AG04449 (cell line): ENCODE data around the gene SPTBN5.

Experiments
- CTCF ChIA-PET: fragments of 350-600 bp; formaldehyde crosslinking; extraction: SDS; loops from one replicate; lab custom pipeline; 2021; ENCODE audit warnings: antibody characterized with exemption; lab: Yijun Ruan, JAX
- POLR2A ChIA-PET: fragments of 400-600, 350-600 bp; formaldehyde crosslinking; extraction: SDS; loops from one replicate; lab custom pipeline; 2020; ENCODE audit warnings: antibody characterized with exemption, inconsistent platforms; lab: Yijun Ruan, JAX
- DNase-seq: peaks from one replicate; pipeline ENCODE4 v3.0.0-alpha.2; 2010; ENCODE audit warnings: low read depth, low spot score
- H3K4me3 ChIP-seq: 2 replicates; pipeline ENCODE4 v1.5.1; 2011; ENCODE audit warnings: low read depth, mild to moderate bottlenecking, control low read depth, low read length
- TF ChIP-seq, protein P1 (sequence below): IDR thresholded peaks from one replicate; pipeline ENCODE4 v1.5.1; 2011; ENCODE audit warnings: mild to moderate bottlenecking, moderate library complexity, low read length, control low read depth, inconsistent platforms; ENCODE audit not compliant: insufficient read depth; ENCODE audit errors: missing control alignments

Gene SPTBN5

DNA sequence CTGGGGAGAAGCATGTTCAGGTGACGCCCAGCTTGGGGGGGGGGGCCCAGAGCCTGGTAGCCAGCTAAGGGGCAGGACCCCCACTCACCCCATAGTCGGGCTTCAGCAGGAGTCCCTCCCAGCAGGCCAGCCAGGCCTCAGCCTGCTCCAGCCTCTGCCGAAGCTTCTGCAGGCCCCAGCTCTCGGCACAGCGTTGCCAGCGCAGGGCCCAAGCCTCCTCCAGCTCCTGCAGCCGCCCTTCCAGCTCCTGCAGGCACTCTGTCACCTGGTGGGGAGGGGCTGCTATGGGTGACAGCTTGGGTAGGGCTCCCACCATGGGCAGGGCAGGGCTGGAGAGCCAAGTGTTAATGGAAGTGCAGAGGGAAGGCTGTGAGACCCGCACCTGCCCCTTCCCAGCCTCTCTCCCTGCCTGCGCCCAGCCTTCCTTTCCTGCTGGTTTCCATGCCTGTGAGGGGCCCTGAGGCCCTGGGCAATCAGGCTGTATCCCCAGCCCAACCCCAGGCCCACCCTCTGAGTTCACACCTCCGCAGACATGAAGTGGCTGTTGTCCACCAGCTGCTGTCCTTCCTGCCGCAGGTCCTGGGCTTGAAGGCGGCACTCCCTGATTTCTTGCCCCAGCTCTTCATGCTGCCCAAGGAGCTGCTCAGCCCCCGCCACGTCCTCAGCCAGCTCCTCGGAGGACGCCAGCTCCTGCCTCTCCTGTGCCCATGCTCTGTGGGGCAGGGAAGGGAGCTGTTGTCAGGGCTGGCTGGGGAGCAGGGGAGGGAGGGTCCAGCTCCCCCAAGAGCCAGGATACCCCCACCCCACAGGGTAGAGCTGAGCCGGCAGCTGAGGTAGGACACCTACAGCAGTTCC is 40.9 kb downstream of the SPTBN5 start:
- ChIA-PET POLR2A (no interaction called here), CTCF (interaction anchor here (1.2 kb wide), 1 partner anchor 52 kb away, joined by 3 read pairs; no protein-coding TSS in a partner anchor)

DNA sequence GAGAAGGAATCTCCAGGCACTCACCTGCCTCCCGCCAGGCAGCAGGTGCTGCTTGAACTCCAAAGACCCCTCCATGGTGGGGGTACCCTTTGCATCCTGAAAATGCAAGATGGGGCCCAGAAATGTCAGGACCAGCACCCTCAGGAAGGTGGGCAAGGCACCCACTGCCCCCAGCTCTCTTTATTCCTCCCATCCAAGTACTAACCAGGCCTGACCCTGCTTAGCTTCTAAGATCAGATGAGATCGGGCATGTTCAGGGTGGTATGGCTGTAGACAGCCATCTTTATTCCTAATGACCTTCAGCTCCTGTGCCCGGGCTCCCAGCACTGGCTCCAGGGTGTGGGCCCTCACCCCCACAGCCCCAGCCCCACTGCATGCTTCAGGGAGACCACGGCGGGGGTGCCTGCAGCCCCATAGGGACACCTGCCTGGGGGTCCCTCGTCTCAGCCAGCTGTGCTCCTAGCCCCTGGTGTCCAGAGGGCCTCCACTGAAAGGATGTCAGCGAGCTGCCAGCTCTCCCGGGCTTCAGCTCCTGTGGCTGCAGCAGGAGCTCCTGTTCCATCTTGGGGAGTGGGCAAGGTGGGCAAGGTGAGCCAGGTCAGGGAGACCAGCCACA is 42.0 kb downstream of the SPTBN5 start:
- CTCF ChIA-PET, result interaction anchor here (1.2 kb wide), 1 partner anchor 53 kb away, joined by 3 read pairs; no protein-coding TSS in a partner anchor
- POLR2A ChIA-PET, result no interaction called here
- TF ChIP-seq, protein P1, sequence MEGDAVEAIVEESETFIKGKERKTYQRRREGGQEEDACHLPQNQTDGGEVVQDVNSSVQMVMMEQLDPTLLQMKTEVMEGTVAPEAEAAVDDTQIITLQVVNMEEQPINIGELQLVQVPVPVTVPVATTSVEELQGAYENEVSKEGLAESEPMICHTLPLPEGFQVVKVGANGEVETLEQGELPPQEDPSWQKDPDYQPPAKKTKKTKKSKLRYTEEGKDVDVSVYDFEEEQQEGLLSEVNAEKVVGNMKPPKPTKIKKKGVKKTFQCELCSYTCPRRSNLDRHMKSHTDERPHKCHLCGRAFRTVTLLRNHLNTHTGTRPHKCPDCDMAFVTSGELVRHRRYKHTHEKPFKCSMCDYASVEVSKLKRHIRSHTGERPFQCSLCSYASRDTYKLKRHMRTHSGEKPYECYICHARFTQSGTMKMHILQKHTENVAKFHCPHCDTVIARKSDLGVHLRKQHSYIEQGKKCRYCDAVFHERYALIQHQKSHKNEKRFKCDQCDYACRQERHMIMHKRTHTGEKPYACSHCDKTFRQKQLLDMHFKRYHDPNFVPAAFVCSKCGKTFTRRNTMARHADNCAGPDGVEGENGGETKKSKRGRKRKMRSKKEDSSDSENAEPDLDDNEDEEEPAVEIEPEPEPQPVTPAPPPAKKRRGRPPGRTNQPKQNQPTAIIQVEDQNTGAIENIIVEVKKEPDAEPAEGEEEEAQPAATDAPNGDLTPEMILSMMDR, result no peak

More for the DNA sequence above, 40.9 kb downstream of the SPTBN5 start:
- H3K4me3 ChIP-seq, result no peak overlapping the region
- DNase-seq, result no peak
- TF ChIP-seq, protein P1, result no peak

DNA sequence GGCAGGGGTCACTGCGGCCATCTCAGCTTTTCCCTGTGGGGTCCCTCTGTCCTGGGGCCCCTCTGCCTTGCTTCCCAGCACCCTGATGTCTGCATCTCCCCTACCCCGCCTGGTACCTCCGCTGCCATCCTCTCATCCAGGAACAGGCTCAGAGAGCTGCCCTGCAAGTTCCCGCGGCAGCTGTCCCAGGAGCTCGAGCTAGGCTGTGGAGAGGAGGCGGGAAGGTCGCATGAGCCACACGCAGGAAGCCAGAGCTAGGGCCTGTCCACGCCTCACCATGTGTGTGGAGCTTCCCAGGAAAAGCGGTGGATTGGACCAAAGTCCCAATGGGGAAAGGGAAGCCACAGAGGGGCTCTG is 42.7 kb downstream of the SPTBN5 start:
- DNase-seq, result no peak
- CTCF ChIA-PET, result interaction anchor here (1.0 kb wide), 1 partner anchor 205 kb away, joined by 3 read pairs; no protein-coding TSS in a partner anchor
- TF ChIP-seq, protein P1, result no peak

More for the DNA sequence above, 42.0 kb downstream of the SPTBN5 start:
- no peak overlapping the region for H3K4me3 ChIP-seq
- no peak for DNase-seq

DNA sequence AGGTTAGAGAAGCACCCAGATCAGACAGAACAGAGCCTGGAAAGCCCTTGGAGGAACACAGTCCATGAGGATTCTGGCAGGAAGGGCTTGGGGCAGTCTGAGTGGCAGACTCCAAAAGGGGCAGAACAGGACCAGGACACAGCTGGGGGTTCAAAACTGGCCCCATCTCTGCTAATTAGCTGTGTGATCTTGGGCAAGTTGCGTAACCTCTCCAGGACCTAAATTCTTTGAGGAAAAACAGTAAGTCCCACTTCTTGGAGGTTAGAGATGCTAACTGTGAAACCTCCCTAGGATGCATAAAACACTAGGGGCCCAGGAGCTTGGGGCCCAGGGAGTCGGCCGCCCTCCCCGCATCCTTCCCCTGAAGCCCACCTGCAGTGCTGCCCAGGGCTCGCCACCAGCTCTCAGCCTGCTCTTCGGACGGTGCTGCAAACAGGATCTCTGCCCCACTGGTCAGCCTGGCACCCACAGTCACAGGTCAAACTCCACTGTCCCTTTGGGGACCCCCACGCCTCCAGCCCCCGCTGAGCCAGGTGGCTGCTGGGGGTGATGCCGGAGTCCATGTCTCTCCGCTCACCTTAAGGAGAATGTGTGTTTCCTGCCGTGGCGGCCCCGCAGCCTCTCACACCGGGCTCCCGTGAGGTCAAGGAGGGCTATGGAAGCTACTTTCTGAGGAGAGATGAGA is 43.2 kb downstream of the SPTBN5 start:
- TF ChIP-seq, protein P1, result no peak
- H3K4me3 ChIP-seq, result no peak overlapping the region
- no peak for DNase-seq
- POLR2A ChIA-PET, result no interaction called here
- CTCF ChIA-PET, result interaction anchor here (1.0 kb wide), 1 partner anchor 206 kb away, joined by 3 read pairs; no protein-coding TSS in a partner anchor

More for the DNA sequence above, 42.7 kb downstream of the SPTBN5 start:
- no peak overlapping the region for H3K4me3 ChIP-seq
- POLR2A ChIA-PET, result no interaction called here

DNA sequence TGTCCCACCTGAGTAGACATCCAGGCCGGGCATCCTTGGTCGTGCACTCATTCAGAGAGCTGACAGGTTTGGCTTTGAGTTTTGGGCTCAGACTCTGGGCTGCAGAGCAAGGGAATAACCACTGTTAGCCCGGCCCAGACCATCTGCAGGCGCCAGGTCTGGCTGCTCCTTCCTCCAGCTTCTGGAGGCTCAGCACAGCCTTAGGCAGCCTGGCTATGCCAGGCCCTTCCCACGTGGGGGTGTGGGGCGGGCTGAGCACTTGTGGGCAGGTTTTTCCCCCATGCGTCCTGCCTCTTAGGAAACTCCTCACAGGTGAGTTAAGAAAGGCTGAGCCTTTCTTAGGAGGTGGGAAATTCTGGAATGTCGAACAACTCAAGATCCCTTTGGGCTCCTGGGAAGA is 44.0 kb downstream of the SPTBN5 start:
- POLR2A ChIA-PET, result no interaction called here
- TF ChIP-seq, protein P1, result no peak
- DNase-seq, result no peak
- no peak overlapping the region for H3K4me3 ChIP-seq
- CTCF ChIA-PET, result no interaction called here
